K562 (cell line): ENCODE measurements around the gene SRL. TPM values are rescaled to one million over a fixed set of nuclear protein-coding genes. Genes with fewer than 3 reads are reported as not detected.

ENCODE experiments used
- ATAC-seq: fragments of 200-7000 bp; cut with Tn5 transposase; 3 replicates; pipeline ENCODE4 v1.9.1; 2020; ENCODE audit warnings: moderate library complexity
- BruUV-seq: library from RNA; stranded (reverse); fragments of 400-500 nt; replicated peaks from 2 replicates; lab custom pipeline; 2021; lab: Mats Ljungman, UMichigan
- CTCF ChIA-PET: fragments of 300-600 bp; formaldehyde crosslinking; extraction: SDS; loops from one replicate; lab custom pipeline; 2021; ENCODE audit warnings: low intra/inter-chr PET ratio; lab: Yijun Ruan, JAX
- POLR2A ChIA-PET: fragments of 300-600, 350-650 bp; sonication (Branson Sonifier 250); formaldehyde crosslinking; extraction: SDS; loops from one replicate; lab custom pipeline; 2021; ENCODE audit warnings: antibody characterized with exemption, inconsistent platforms; lab: Yijun Ruan, JAX
- DNase-seq, 4 experiments: peaks; one replicate each; pipeline versions ENCODE4 v3.0.0 to v3.0.0-alpha.2; 2011 to 2018; ENCODE audit warnings: low spot score in 3 of 4, mixed read lengths in 3 of 4; ENCODE audit errors: extremely low read depth in 1 of 4
- FAIRE-seq: peaks from 2 replicates; lab custom pipeline; 2011; peaks lifted over from hg19 to GRCh38; lab: Jason Lieb, UNC
- H2AFZ ChIP-seq: 2 replicates; pipeline ENCODE4 v1.6.0; 2011; ENCODE audit warnings: low read depth, low read length, control low read depth, inconsistent platforms
- H3K27ac ChIP-seq: fragments of 200-600 bp; 3 replicates; pipeline ENCODE4 v1.8.0; 2011; ENCODE audit warnings: low read depth, mild to moderate bottlenecking, control low read depth, inconsistent platforms, low read length, moderate library complexity, mixed read lengths; ENCODE audit errors: extremely low read depth
- H3K27me3 ChIP-seq, 2 experiments: fragments of 300-600 bp in 1 of 2; 2 replicates in 1 of 2; 3 replicates in 1 of 2; pipeline versions ENCODE4 v1.6.0 to v1.8.0; 2011; ENCODE audit warnings: inconsistent platforms in 2 of 2, low read length in 2 of 2, mild to moderate bottlenecking in 1 of 2, mixed read lengths in 1 of 2, moderate library complexity in 1 of 2; ENCODE audit not compliant: control insufficient read depth in 2 of 2, insufficient read depth in 2 of 2
- H3K36me3 ChIP-seq: fragments of 300-600 bp; 3 replicates; pipeline ENCODE4 v1.8.0; 2011; ENCODE audit warnings: mild to moderate bottlenecking, low read length, inconsistent platforms; ENCODE audit not compliant: control insufficient read depth, insufficient read depth
- H3K4me1 ChIP-seq, 2 experiments: fragments of 200-600 bp in 1 of 2; replicated peaks in 1 of 2; 2 replicates in 1 of 2; 3 replicates in 1 of 2; pipeline versions ENCODE4 v1.5.1 to v1.8.0; 2011; ENCODE audit warnings: inconsistent platforms in 2 of 2, low read length in 2 of 2, mild to moderate bottlenecking in 1 of 2, mixed read lengths in 1 of 2, moderate library complexity in 1 of 2; ENCODE audit not compliant: control insufficient read depth in 2 of 2, insufficient read depth in 2 of 2
- H3K4me2 ChIP-seq: 2 replicates; pipeline ENCODE4 v1.6.1; 2011; ENCODE audit warnings: low read length, control low read depth, inconsistent platforms, mixed read lengths; ENCODE audit not compliant: insufficient read depth
- H3K4me3 ChIP-seq: fragments of 200-600 bp; sonication (generic), shearing (Covaris generic); 2 replicates; pipeline ENCODE4 v1.5.1; 2016; ENCODE audit warnings: control low read depth, inconsistent platforms
- H3K79me2 ChIP-seq: fragments of 200-600 bp; 3 replicates; pipeline ENCODE4 v1.8.0; 2011; ENCODE audit warnings: low read length, inconsistent platforms; ENCODE audit not compliant: control insufficient read depth, insufficient read depth
- H3K9ac ChIP-seq, 2 experiments: 2 replicates each; pipeline versions ENCODE4 v1.6.0 to v1.6.1; 2011; ENCODE audit warnings: low read depth in 2 of 2, low read length in 2 of 2, control low read depth in 1 of 2, inconsistent platforms in 1 of 2, mild to moderate bottlenecking in 1 of 2, mixed read lengths in 1 of 2; ENCODE audit not compliant: insufficient read depth in 1 of 2
- H3K9me1 ChIP-seq: one replicate; pipeline ENCODE4 v1.6.0; 2011; ENCODE audit warnings: inconsistent platforms, mild to moderate bottlenecking, low read length, moderate library complexity; ENCODE audit not compliant: control insufficient read depth, insufficient read depth
- H3K9me3 ChIP-seq: replicated peaks from 2 replicates; pipeline ENCODE4 v1.5.1; 2011; ENCODE audit warnings: low read depth, low read length, inconsistent platforms; ENCODE audit not compliant: control insufficient read depth, insufficient read depth
- H4K20me1 ChIP-seq: replicated peaks from 2 replicates; pipeline ENCODE4 v1.6.1; 2011; ENCODE audit warnings: low read length, inconsistent platforms, mixed read lengths; ENCODE audit not compliant: control insufficient read depth, insufficient read depth
- ELF1 ChIP-seq: fragments of 200-800 bp; sonication (Bioruptor generic); IDR thresholded peaks from 2 replicates; pipeline ENCODE4 v1.6.1; 2016; ENCODE audit warnings: missing genetic modification characterization, missing compliant biosample characterization
- FOXP4 ChIP-seq: sonication (generic); formaldehyde crosslinking; IDR thresholded peaks from 2 replicates; pipeline ENCODE4 v1.8.0; 2022; ENCODE audit warnings: mild to moderate bottlenecking, missing genetic modification reagents, borderline replicate concordance
- GABPA ChIP-seq: fragments of 200-800 bp; sonication (Bioruptor generic); conservative IDR thresholded peaks from 2 replicates; pipeline ENCODE4 v1.6.1; 2016; ENCODE audit warnings: low read depth, missing genetic modification characterization, missing compliant biosample characterization
- HLTF ChIP-seq: fragments of 450-650 bp; IDR thresholded peaks from 2 replicates; pipeline ENCODE4 v1.6.1; 2016
- NELFE ChIP-seq: IDR thresholded peaks from 2 replicates; pipeline ENCODE4 v1.6.1; 2011; ENCODE audit warnings: mild to moderate bottlenecking; ENCODE audit not compliant: insufficient read depth, insufficient read length
- NFE2 ChIP-seq: IDR thresholded peaks from 2 replicates; pipeline ENCODE4 v1.6.1; 2014; ENCODE audit warnings: antibody characterized with exemption, low read depth
- NFXL1 ChIP-seq: fragments of 450-650 bp; formaldehyde crosslinking; IDR thresholded peaks from 2 replicates; pipeline ENCODE4 v1.4.0; 2021; ENCODE audit warnings: mild to moderate bottlenecking
- PHB2 ChIP-seq: fragments of 450-650 bp; IDR thresholded peaks from 2 replicates; pipeline ENCODE4 v1.6.1; 2017; ENCODE audit warnings: low read depth
- RFX1 ChIP-seq: fragments of 450-650 bp; IDR thresholded peaks from 2 replicates; pipeline ENCODE4 v1.6.1; 2016; ENCODE audit warnings: mild to moderate bottlenecking, moderate library complexity
- SMAD1 ChIP-seq: fragments of 150-350 bp; IDR thresholded peaks from 2 replicates; pipeline ENCODE4 v1.6.1; 2014; ENCODE audit warnings: low read length, low read depth; ENCODE audit not compliant: partially characterized antibody
- SP1 ChIP-seq: sonication (generic); formaldehyde crosslinking; IDR thresholded peaks from 2 replicates; pipeline ENCODE4 v1.8.1; 2022; ENCODE audit warnings: mild to moderate bottlenecking, missing genetic modification reagents
- ZNF384 ChIP-seq: IDR thresholded peaks from 2 replicates; pipeline ENCODE4 v1.6.1; 2012; ENCODE audit warnings: low read depth, low read length, improper control_type of control experiment
- WGBS: fragments of 100-300 bp; shearing (Covaris generic); methylation state at CpG from one replicate; pipeline ENCODE4 v1.1.6; 2016; ENCODE audit warnings: low coverage, mixed read lengths; ENCODE audit not compliant: insufficient coverage; ENCODE audit errors: missing lambda C conversion rate; 5-methylcytosine and 5-hydroxymethylcytosine counted together
- in situ Hi-C: fragments of 300-500 bp; cut with MboI; formaldehyde crosslinking; loops from 4 replicates; pipeline ENCODE4 v1.15.0; 2018; ENCODE audit warnings: inconsistent platforms, mixed read lengths
- intact Hi-C: fragments of 100-400 bp; cut with micrococcal nuclease; formaldehyde crosslinking; loops from 2 replicates; pipeline ENCODE4 v1.14.2; 2022
- polyA plus RNA-seq, 8 experiments: library from polyadenylated mRNA; depleted of rRNA in 4 of 8; stranded (reverse) in 5 of 8; unstranded in 3 of 8; fragments of >200 nt; fragmentation: Nextera tagmentation in 2 of 8; fragmentation: Illumina TruSeq in 1 of 8; extraction: Ambion mirVana in 2 of 8; extraction: Trizol in 1 of 8; gene quantifications; 2 replicates each; pipeline versions ENCODE4 v1.2.1 to v1.2.3, GENCODE V29; 2011 to 2014; ENCODE audit warnings: inconsistent platforms in 1 of 8, missing spikeins in 1 of 8
- total RNA-seq, 7 experiments: library from RNA; depleted of rRNA in 6 of 7; stranded (reverse); fragments of >200 nt in 6 of 7; fragmentation: Illumina TruSeq in 2 of 7; extraction: Trizol in 2 of 7; gene quantifications; 2 replicates each; pipeline versions ENCODE4 v1.2.1 to v1.2.3, GENCODE V29; 2011 to 2021; ENCODE audit warnings: low replicate concordance in 1 of 7

SRL gene
- total and polyA plus RNA-seq, 9 of the 15 experiments (the other 6 are each of a cell fraction or from before 2014, with no cell fraction given): 0.01 TPM; not detected in 8

- H3K79me2 ChIP-seq: no peaks in the 10 kb centered on the region
- DNase-seq (no peak), FAIRE-seq (no peak), ATAC-seq (peak; percentile 40; the same call in 1 of the 3 replicates)
- H3K27me3 ChIP-seq: peaks cover 39 to 79% of the 10 kb centered on the region in 2 experiments
- H3K9me1 ChIP-seq: no peaks in the 10 kb centered on the region
- no peak overlapping the region for H3K4me2 ChIP-seq
- H3K9me3 ChIP-seq: no peaks in the 10 kb centered on the region
- in situ Hi-C loops: no loop called here
- no peak overlapping the region for H2AFZ ChIP-seq
- ChIA-PET POLR2A (interaction anchor here (0.6 to 1.0 kb wide), 2 partner anchors 19 to 22 kb away, joined by 3 to 4 read pairs; no protein-coding TSS in a partner anchor), CTCF (no interaction called here)
- H3K4me3 ChIP-seq: no peak overlapping the region
- intact Hi-C loops: no loop called here
- BruUV-seq: no TSS peak
- H4K20me1 ChIP-seq: no peaks in the 10 kb centered on the region
- no peak overlapping the region for H3K27ac ChIP-seq
- WGBS: 8% methylated on average over 11 of the region's 11 CpGs
- no peaks in the 10 kb centered on the region for H3K36me3 ChIP-seq
- TF ChIP-seq FOXP4 (CRISPR knock-in tag) (no peak), NFXL1 (CRISPR knock-in tag) (no peak), GABPA (tag) (no peak), SP1 (CRISPR knock-in tag) (no peak), ELF1 (tag) (no peak), RFX1 (no peak), NELFE (no peak), PHB2 (no peak), ZNF384 (no peak), HLTF (no peak), NFE2 (no peak), SMAD1 (no peak)
- H3K4me1 ChIP-seq: peaks cover 0 to 3% of the 10 kb centered on the region in 2 experiments; a peak in 2 of 5 replicates
- H3K9ac ChIP-seq: peak overlapping the region in 1 of 2 experiments; percentile 13; a peak in 1 of 4 replicates
Measured at GRCh38 chr16:4231886-4232285, 10.0 kb downstream of the SRL start.
